Coronary artery (tissue), 2 donors: Measurements from ENCODE around the gene MGRN1.

Experiments used
- DNase-seq: peaks from one replicate; pipeline ENCODE4 v3.0.0-alpha.2; 2017; ENCODE audit warnings: low spot score
- H3K27ac ChIP-seq, 2 donors: fragments of 200-600 bp; sonication (generic); one replicate each; pipeline ENCODE4 v1.5.1; 2016 to 2019
- H3K4me3 ChIP-seq: fragments of 200-600 bp; sonication (generic); 2 replicates; pipeline ENCODE4 v1.5.1; 2016; ENCODE audit warnings: mild to moderate bottlenecking, moderate library complexity
- CTCF ChIP-seq: fragments of 200-600 bp; sonication (generic); IDR thresholded peaks from one replicate; pipeline ENCODE4 v1.5.1; 2019; ENCODE audit warnings: antibody characterized with exemption

The MGRN1 gene

GRCh38 chr16:4631444-4631843 is 6.8 kb downstream of the MGRN1 start:
- no peak overlapping the region for H3K27ac ChIP-seq
- no peak for TF ChIP-seq CTCF
- DNase-seq = no peak
- H3K4me3 ChIP-seq = no peak overlapping the region

GRCh38 chr16:4633910-4634635 is 9.4 kb downstream of the MGRN1 start:
- Histone ChIP-seq H3K4me3 (no peak overlapping the region), H3K27ac (no peak overlapping the region)
- DNase-seq = no peak
- no peak for TF ChIP-seq CTCF

GRCh38 chr16:4634768-4635167 is 10.1 kb downstream of the MGRN1 start:
- no peak for DNase-seq
- no peak for TF ChIP-seq CTCF
- no peak overlapping the region for H3K27ac ChIP-seq
- H3K4me3 ChIP-seq = no peak overlapping the region

- H3K4me3 ChIP-seq = no peak overlapping the region
- H3K27ac ChIP-seq = no peak overlapping the region
- no peak for DNase-seq
- no peak for TF ChIP-seq CTCF
Measured at GRCh38 chr16:4636196-4636595, 11.6 kb downstream of the MGRN1 start.

- no peak for DNase-seq
- TF ChIP-seq CTCF = no peak
- no peak overlapping the region for H3K4me3 ChIP-seq
- H3K27ac ChIP-seq = no peak overlapping the region
Measured at GRCh38 chr16:4637501-4638166, 13.0 kb downstream of the MGRN1 start.

- no peak for DNase-seq
- Histone ChIP-seq H3K27ac (no peak overlapping the region), H3K4me3 (no peak overlapping the region)
- no peak for TF ChIP-seq CTCF
Measured at GRCh38 chr16:4639899-4640509, 15.4 kb downstream of the MGRN1 start.
